Gastroesophageal sphincter (tissue), 3 donors: ENCODE results near the gene SV2B.

ENCODE experiments used
- EP300 ChIP-seq: sonication (generic); formaldehyde crosslinking; IDR thresholded peaks from one replicate; pipeline ENCODE4 v1.6.1; 2017; ENCODE audit warnings: antibody characterized with exemption, mild to moderate bottlenecking
- POLR2A ChIP-seq, 2 donors: fragments of 450-650 bp; IDR thresholded peaks; one replicate each; pipeline ENCODE4 v1.6.1; 2017; ENCODE audit warnings: antibody characterized with exemption in 2 of 2, mild to moderate bottlenecking in 2 of 2, moderate library complexity in 1 of 2
- TF ChIP-seq, protein P1 (sequence below), 4 experiments: fragments of 200-600 bp in 2 of 4; fragments of 450-650 bp in 2 of 4; sonication (generic) in 1 of 4; IDR thresholded peaks; one replicate each; pipeline ENCODE4 v1.5.1; 2017 to 2019; ENCODE audit warnings: antibody characterized with exemption in 4 of 4, mild to moderate bottlenecking in 2 of 4, moderate library complexity in 2 of 4

DNA sequence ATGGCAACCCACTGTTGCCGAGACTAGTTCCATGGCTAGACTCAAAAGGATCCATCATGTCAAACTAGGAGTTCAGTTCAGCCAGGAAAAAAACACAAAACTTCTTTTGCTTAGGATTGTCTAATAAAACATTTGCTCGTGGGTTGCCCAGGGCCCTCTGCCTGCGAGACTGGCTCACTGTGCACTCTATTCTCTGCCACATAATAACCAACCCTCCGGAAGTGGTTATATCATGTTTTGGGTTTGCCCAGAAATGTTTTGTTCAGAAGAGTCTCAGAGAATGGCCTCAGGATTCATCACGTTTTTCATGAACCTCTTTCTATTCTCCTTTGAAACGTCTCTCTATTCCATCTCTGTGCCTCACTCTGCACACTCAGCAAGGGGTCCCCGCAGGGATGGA lies 216.1 kb downstream of the SV2B start:
- TF ChIP-seq, protein P1, sequence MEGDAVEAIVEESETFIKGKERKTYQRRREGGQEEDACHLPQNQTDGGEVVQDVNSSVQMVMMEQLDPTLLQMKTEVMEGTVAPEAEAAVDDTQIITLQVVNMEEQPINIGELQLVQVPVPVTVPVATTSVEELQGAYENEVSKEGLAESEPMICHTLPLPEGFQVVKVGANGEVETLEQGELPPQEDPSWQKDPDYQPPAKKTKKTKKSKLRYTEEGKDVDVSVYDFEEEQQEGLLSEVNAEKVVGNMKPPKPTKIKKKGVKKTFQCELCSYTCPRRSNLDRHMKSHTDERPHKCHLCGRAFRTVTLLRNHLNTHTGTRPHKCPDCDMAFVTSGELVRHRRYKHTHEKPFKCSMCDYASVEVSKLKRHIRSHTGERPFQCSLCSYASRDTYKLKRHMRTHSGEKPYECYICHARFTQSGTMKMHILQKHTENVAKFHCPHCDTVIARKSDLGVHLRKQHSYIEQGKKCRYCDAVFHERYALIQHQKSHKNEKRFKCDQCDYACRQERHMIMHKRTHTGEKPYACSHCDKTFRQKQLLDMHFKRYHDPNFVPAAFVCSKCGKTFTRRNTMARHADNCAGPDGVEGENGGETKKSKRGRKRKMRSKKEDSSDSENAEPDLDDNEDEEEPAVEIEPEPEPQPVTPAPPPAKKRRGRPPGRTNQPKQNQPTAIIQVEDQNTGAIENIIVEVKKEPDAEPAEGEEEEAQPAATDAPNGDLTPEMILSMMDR (IDR thresholded peaks at IDR 0.05): no peak
- no peak for TF ChIP-seq POLR2A (IDR thresholded peaks at IDR 0.05)
- TF ChIP-seq EP300: no peak
